Suprapubic skin (tissue), 4 donors: ENCODE measurements around the gene RGL4.

Source experiments
- CTCF ChIP-seq, 2 donors: fragments of 200-600 bp in 1 of 2; fragments of 450-650 bp in 1 of 2; sonication (generic) in 1 of 2; IDR thresholded peaks; one replicate each; pipeline ENCODE4 v1.5.1; 2016 to 2019; ENCODE audit warnings: antibody characterized with exemption in 2 of 2, mild to moderate bottlenecking in 1 of 2, moderate library complexity in 1 of 2
- POLR2A ChIP-seq, 2 donors: fragments of 450-650 bp; IDR thresholded peaks; one replicate each; pipeline ENCODE4 v1.6.1; 2017; ENCODE audit warnings: antibody characterized with exemption in 2 of 2, mild to moderate bottlenecking in 2 of 2, moderate library complexity in 2 of 2
- POLR2AphosphoS5 ChIP-seq, 3 donors: sonication (generic); formaldehyde crosslinking; IDR thresholded peaks; one replicate each; pipeline ENCODE4 v1.6.1; 2017; ENCODE audit warnings: antibody characterized with exemption in 3 of 3

- no peak for TF ChIP-seq CTCF (IDR thresholded peaks at IDR 0.05)
- TF ChIP-seq POLR2A (IDR thresholded peaks at IDR 0.05): no peak
- no peak for TF ChIP-seq POLR2AphosphoS5 (IDR thresholded peaks at IDR 0.05)
Observed at GRCh38 chr22:23692598-23693291, 1.9 kb downstream of the RGL4 start.
